Heart left ventricle (tissue), 13 donors: ENCODE data around the gene GPR157.

Experiments used
- CTCF ChIP-seq, 12 donors: fragments of 200-600 bp; sonication (generic) in 4 of 12; IDR thresholded peaks; one replicate each; pipeline versions ENCODE4 v1.5.0 to v1.8.0; 2018 to 2022; ENCODE audit warnings: antibody characterized with exemption in 12 of 12, mild to moderate bottlenecking in 5 of 12
- POLR2A ChIP-seq, 2 donors: fragments of 450-650 bp; IDR thresholded peaks; one replicate each; pipeline ENCODE4 v1.6.1; 2017; ENCODE audit warnings: antibody characterized with exemption in 2 of 2, mild to moderate bottlenecking in 2 of 2, moderate library complexity in 2 of 2
- donor health status: ischemic (EF 13 %, LVEDD 7.1; RV severe dilation, severe dysfunction).
- donor health status: DM: no; HTN: yes; CAD: no.
- donor health status: DM: no; HTN: no; CAD: no.
- donor health status: ischemic (EF 25% LVEDD 6.9; RV normal size, moderate dysfunction).
- donor health status: ischemic (EF 25% LVEDD 5.7; RV mildly dilated, moderate dysfunction).
- donor health status: ischemic (EF 35%, LVEDD 5.7; RV mildly dilated, moderate dysfunction).
- donor health status: nonischemic (EF 11% LVEDD 7.7; RV severe dilation, severe dysfunction).
- donor health status: DM: yes; HTN: yes; CAD: no.
- donor health status: PGD.
- donor health status: ischemic (EF 29% LVEDD 5.4; RV normal size, mild dysfunction).
- donor health status: nonischemic (EF 23%, LVEDD 6.1; RV moderate dilation, normal function).

GRCh38 chr1:9059891-9060744, 68.8 kb downstream of the GPR157 start:
- no peak for TF ChIP-seq CTCF (IDR thresholded peaks at IDR 0.05)
- TF ChIP-seq POLR2A (IDR thresholded peaks at IDR 0.05) = no peak
